NOMO-1 treated with DMSO at 0.1 percent for 48 hours (cell line): ENCODE data around the gene PASD1.
"Not testable (repeated sequence)": the region's sequence is repeated elsewhere in the genome, so short reads cannot be mapped to it uniquely, and the experiment has no call there.

Experiments used
- DNase-seq: peaks from one replicate; lab custom pipeline; 2025; ENCODE audit not compliant: unreplicated experiment; lab: John Stamatoyannopoulos, UW

The PASD1 gene

GRCh38 chrX:151563449-151563848 lies at the start of gene PASD1:
PASD1 (plus strand) TSS chrX:151563675; CDS start chrX:151601554, 37,879 bp downstream.
- DNase-seq, result no peak

GRCh38 chrX:151515237-151515636 lies 48.2 kb upstream of the PASD1 start:
- no peak for DNase-seq

GRCh38 chrX:151516538-151517187 lies 46.8 kb upstream of the PASD1 start:
- no peak for DNase-seq

GRCh38 chrX:151517421-151517820 lies 46.1 kb upstream of the PASD1 start:
- no peak for DNase-seq

- DNase-seq, result no peak
Measured at GRCh38 chrX:151523351-151523750, 40.1 kb upstream of the PASD1 start.

- DNase-seq, result no peak
Measured at GRCh38 chrX:151536571-151536970, 26.9 kb upstream of the PASD1 start.

GRCh38 chrX:151537572-151537971 lies 25.9 kb upstream of the PASD1 start:
- DNase-seq, result no peak

GRCh38 chrX:151538190-151539122 lies 25.0 kb upstream of the PASD1 start:
- DNase-seq, result no peak

- no peak for DNase-seq
Measured at GRCh38 chrX:151543706-151544105, 19.8 kb upstream of the PASD1 start.

- not testable (repeated sequence) for DNase-seq
Measured at GRCh38 chrX:151546226-151546625, 17.2 kb upstream of the PASD1 start.

GRCh38 chrX:151551176-151551575 lies 12.3 kb upstream of the PASD1 start:
- DNase-seq, result not testable (repeated sequence)

- DNase-seq, result no peak
Measured at GRCh38 chrX:151552743-151553142, 10.7 kb upstream of the PASD1 start.

- DNase-seq, result not testable (repeated sequence)
Measured at GRCh38 chrX:151555301-151555700, 8.2 kb upstream of the PASD1 start.

- not testable (repeated sequence) for DNase-seq
Measured at GRCh38 chrX:151562485-151562884, 990 bp upstream of the PASD1 start.

- DNase-seq, result not testable (repeated sequence)
Measured at GRCh38 chrX:151563003-151563402, 472 bp upstream of the PASD1 start.

GRCh38 chrX:151564035-151564434 lies 560 bp downstream of the PASD1 start:
- DNase-seq, result no peak

GRCh38 chrX:151566872-151567271 lies 3.4 kb downstream of the PASD1 start:
- not testable (repeated sequence) for DNase-seq

- no peak for DNase-seq
Measured at GRCh38 chrX:151570561-151570960, 7.1 kb downstream of the PASD1 start.

- DNase-seq, result not testable (repeated sequence)
Measured at GRCh38 chrX:151593384-151593783, 29.9 kb downstream of the PASD1 start.

GRCh38 chrX:151596282-151596681 lies 32.8 kb downstream of the PASD1 start:
- DNase-seq, result no peak

GRCh38 chrX:151604931-151605330 lies 41.5 kb downstream of the PASD1 start:
- DNase-seq, result no peak

GRCh38 chrX:151609222-151609621 lies 45.7 kb downstream of the PASD1 start:
- no peak for DNase-seq
